Measurements from ENCODE around the gene CARD11. TPM values are rescaled to one million over a fixed set of nuclear protein-coding genes. Genes with fewer than 3 reads are reported as not detected.
"Not testable (repeated sequence)": the region's sequence is repeated elsewhere in the genome, so short reads cannot be mapped to it uniquely, and the experiment has no call there.

The CARD11 gene
- total RNA-seq, 1 experiment from 2014 or later = 5.2 TPM

GRCh38 chr7:3064067-3064466 is 20.4 kb upstream of the CARD11 start:
- DNase-seq (ENCODE audit: low read depth) = no peak

- DNase-seq (ENCODE audit: low read depth) = peak; percentile 46
These were observed 19.5 kb upstream of the CARD11 start for GRCh38 chr7:3063016-3063753.

GRCh38 chr7:3057066-3057420 is 13.4 kb upstream of the CARD11 start:
- no peak for DNase-seq (ENCODE audit: low read depth)

- no peak for DNase-seq (ENCODE audit: low read depth)
These were observed 12.8 kb upstream of the CARD11 start for GRCh38 chr7:3056234-3057065.

- DNase-seq (ENCODE audit: low read depth) = no peak
These were observed 12.0 kb upstream of the CARD11 start for GRCh38 chr7:3055626-3056025.

- DNase-seq (ENCODE audit: low read depth) = peak; percentile 23
These were observed 692 bp downstream of the CARD11 start for GRCh38 chr7:3042861-3043489.

GRCh38 chr7:3041986-3042675 is 1.5 kb downstream of the CARD11 start:
- DNase-seq (ENCODE audit: low read depth) = no peak

GRCh38 chr7:3039787-3040186 is 3.9 kb downstream of the CARD11 start:
- no peak for DNase-seq (ENCODE audit: low read depth)

- not testable (repeated sequence) for DNase-seq (ENCODE audit: low read depth)
These were observed 5.7 kb downstream of the CARD11 start for GRCh38 chr7:3038011-3038410.

- DNase-seq (ENCODE audit: low read depth) = no peak
These were observed 6.4 kb downstream of the CARD11 start for GRCh38 chr7:3037259-3037658.

- no peak for DNase-seq (ENCODE audit: low read depth)
These were observed 9.0 kb downstream of the CARD11 start for GRCh38 chr7:3034591-3035150.

GRCh38 chr7:3033581-3033980 is 10.1 kb downstream of the CARD11 start:
- DNase-seq (ENCODE audit: low read depth) = no peak

- no peak for DNase-seq (ENCODE audit: low read depth)
These were observed 10.5 kb downstream of the CARD11 start for GRCh38 chr7:3033136-3033535.

GRCh38 chr7:3032256-3032655 is 11.4 kb downstream of the CARD11 start:
- DNase-seq (ENCODE audit: low read depth) = no peak

- no peak for DNase-seq (ENCODE audit: low read depth)
These were observed 14.5 kb downstream of the CARD11 start for GRCh38 chr7:3029138-3029537.

GRCh38 chr7:3028758-3029093 is 14.9 kb downstream of the CARD11 start:
- no peak for DNase-seq (ENCODE audit: low read depth)

GRCh38 chr7:3028071-3028757 is 15.5 kb downstream of the CARD11 start:
- peak; percentile 89 for DNase-seq (ENCODE audit: low read depth)

- peak; percentile 45 for DNase-seq (ENCODE audit: low read depth)
These were observed 16.4 kb downstream of the CARD11 start for GRCh38 chr7:3027005-3027845.

GRCh38 chr7:3025616-3026015 is 18.1 kb downstream of the CARD11 start:
- no peak for DNase-seq (ENCODE audit: low read depth)

- no peak for DNase-seq (ENCODE audit: low read depth)
These were observed 21.8 kb downstream of the CARD11 start for GRCh38 chr7:3021825-3022224.
